Astrocyte of the cerebellum (primary cell): ENCODE results near the gene FGF5.

Source experiments
- DNase-seq: peaks from one replicate; pipeline ENCODE4 v3.0.0-alpha.2; 2011; ENCODE audit warnings: low read depth
- H3K4me3 ChIP-seq: 2 replicates; pipeline ENCODE4 v1.5.1; 2011; ENCODE audit warnings: mild to moderate bottlenecking, low read depth, low read length, moderate library complexity
- CTCF ChIP-seq: IDR thresholded peaks from 2 replicates; pipeline ENCODE4 v1.5.1; 2012; ENCODE audit warnings: low read length, low read depth, moderate library complexity, mild to moderate bottlenecking; ENCODE audit errors: missing control alignments
- in situ Hi-C: cut with HindIII; loops from 2 replicates; pipeline ENCODE4 v1.10.0; 2017; ENCODE audit warnings: low sequenced_read_pairs

Gene FGF5

GRCh38 chr4:80265571-80266252, 752 bp upstream of the FGF5 start:
- H3K4me3 ChIP-seq, result peak overlapping the region; percentile 72
- in situ Hi-C loops, result no loop called here
- no peak for TF ChIP-seq CTCF
- peak; percentile 62 for DNase-seq

DNA sequence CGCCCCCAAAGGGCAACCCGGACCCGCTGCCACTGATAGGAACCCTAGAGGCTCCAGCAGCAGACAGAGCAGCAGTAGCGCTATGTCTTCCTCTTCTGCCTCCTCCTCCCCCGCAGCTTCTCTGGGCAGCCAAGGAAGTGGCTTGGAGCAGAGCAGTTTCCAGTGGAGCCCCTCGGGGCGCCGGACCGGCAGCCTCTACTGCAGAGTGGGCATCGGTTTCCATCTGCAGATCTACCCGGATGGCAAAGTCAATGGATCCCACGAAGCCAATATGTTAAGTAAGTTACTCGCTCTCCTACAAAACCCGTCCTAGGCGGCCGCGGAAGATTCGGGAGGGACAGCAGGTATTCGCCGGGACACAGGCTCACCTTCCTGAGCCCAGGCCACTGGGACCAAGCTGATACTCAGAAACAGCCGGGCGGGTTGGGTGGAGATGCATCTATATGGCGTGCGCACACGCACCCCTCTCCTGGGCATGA, 477 bp downstream of the FGF5 start:
- H3K4me3 ChIP-seq, result peak overlapping the region; percentile 72
- TF ChIP-seq CTCF, result no peak
- in situ Hi-C loops, result no loop called here
- no peak for DNase-seq

DNA sequence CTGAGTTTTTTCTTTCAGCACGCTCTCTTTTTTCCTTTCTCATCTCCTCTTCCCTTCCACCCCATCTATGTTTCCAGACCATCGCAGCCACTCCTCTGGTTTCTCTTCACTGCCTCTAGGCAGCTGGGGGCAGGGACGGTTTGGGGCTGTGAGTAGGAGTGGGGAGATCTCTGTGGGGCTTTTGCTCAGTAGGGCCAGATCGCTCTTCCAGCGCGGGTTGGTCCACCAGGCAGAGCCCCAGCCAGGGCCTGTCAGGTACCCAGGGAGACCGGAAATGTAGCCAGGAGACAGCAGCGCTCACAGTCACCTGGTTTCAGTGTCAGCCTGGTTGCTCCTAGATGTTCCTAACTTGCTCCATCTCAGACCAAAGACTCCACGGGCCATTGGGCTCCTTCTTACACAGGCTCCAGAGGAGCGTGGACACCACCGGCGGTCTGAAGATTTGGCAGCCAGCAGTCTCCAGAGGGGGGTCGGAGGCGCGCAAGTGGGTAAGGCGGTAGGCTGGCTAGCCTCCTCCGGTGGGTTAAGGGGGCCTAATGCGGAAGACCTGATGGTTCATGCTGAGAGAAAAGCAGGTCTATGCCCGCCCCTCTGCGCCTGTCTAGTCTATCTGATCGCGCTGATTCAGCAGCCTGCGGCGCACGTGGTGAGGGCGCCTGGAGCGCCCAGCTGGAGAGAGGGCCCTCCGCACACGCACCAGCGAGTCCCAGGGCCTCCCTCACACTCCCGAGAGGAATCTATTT, 1.8 kb downstream of the FGF5 start:
- in situ Hi-C loops, result no loop called here
- H3K4me3 ChIP-seq, result peak overlapping the region; percentile 72
- TF ChIP-seq CTCF, result no peak
- DNase-seq, result no peak

- TF ChIP-seq CTCF, result no peak
- DNase-seq, result no peak
- peak overlapping the region; percentile 72 for H3K4me3 ChIP-seq
- in situ Hi-C loops, result no loop called here
Measured at GRCh38 chr4:80268936-80269335, 2.5 kb downstream of the FGF5 start.

GRCh38 chr4:80270321-80270720, 3.9 kb downstream of the FGF5 start:
- TF ChIP-seq CTCF, result no peak
- H3K4me3 ChIP-seq, result no peak overlapping the region

GRCh38 chr4:80270868-80271267, 4.4 kb downstream of the FGF5 start:
- DNase-seq, result no peak
- H3K4me3 ChIP-seq, result no peak overlapping the region
- TF ChIP-seq CTCF, result no peak
- in situ Hi-C loops, result no loop called here

More at GRCh38 chr4:80270321-80270720, 3.9 kb downstream of the FGF5 start:
- in situ Hi-C loops, result no loop called here
- no peak for DNase-seq
